Left lung (tissue), 10 donors: ENCODE data around the gene IMMP2L. TPM values are rescaled to one million over a fixed set of nuclear protein-coding genes. Genes with fewer than 3 reads are reported as not detected.
"Not testable (repeated sequence)": the region's sequence is repeated elsewhere in the genome, so short reads cannot be mapped to it uniquely, and the experiment has no call there.

Source experiments
- ATAC-seq: fragments of 200-7000 bp; cut with Tn5 transposase; one replicate; pipeline ENCODE4 v1.9.1; 2020; ENCODE audit warnings: moderate library complexity
- DNase-seq, 4 donors: peaks; one replicate each; pipeline ENCODE4 v3.0.0-alpha.2; 2013 to 2020
- H3K27ac ChIP-seq, 2 donors: fragments of 200-600 bp; sonication (generic) in 1 of 2; one replicate each; pipeline versions ENCODE4 v1.5.0 to v1.8.0; 2020 to 2021
- H3K27me3 ChIP-seq, 2 donors: fragments of 200-600 bp; sonication (generic) in 1 of 2; one replicate each; pipeline versions ENCODE4 v1.5.0 to v1.8.0; 2020 to 2021
- H3K36me3 ChIP-seq, 2 donors: fragments of 200-600 bp; sonication (generic) in 1 of 2; one replicate each; pipeline versions ENCODE4 v1.5.0 to v1.8.0; 2020 to 2021
- H3K4me1 ChIP-seq, 2 donors: fragments of 200-600 bp; one replicate each; pipeline ENCODE4 v1.8.0; 2021
- H3K4me3 ChIP-seq, 2 donors: fragments of 200-600 bp; sonication (generic) in 1 of 2; one replicate each; pipeline versions ENCODE4 v1.5.0 to v1.8.0; 2020 to 2021; ENCODE audit warnings: mild to moderate bottlenecking in 1 of 2
- H3K9me3 ChIP-seq, 2 donors: fragments of 200-600 bp; sonication (generic) in 1 of 2; one replicate each; pipeline versions ENCODE4 v1.5.0 to v1.8.0; 2020 to 2021
- intact Hi-C, 2 donors: fragments of 100-400 bp; cut with DNase I; formaldehyde crosslinking; loops; one replicate each; pipeline versions ENCODE4 v1.11.2 to v1.14.2; 2022
- polyA plus RNA-seq, 6 donors: library from polyadenylated mRNA; unstranded; fragments of 120-200 nt; gene quantifications; one replicate each; pipeline ENCODE4 v1.2.1, GENCODE V29; 2013; ENCODE audit not compliant: insufficient read length in 6 of 6
- total RNA-seq, 2 donors: library from RNA; stranded (reverse); fragmentation: NEBNext Ultra II Directional; extraction: Animal tissue kit (Norgen Biotek cat#: 25700); gene quantifications; one replicate each; pipeline ENCODE4 v1.2.1, GENCODE V29; 2021
- TF ChIP-seq, protein P1 (sequence below), 2 donors: fragments of 200-600 bp; sonication (generic) in 1 of 2; IDR thresholded peaks; one replicate each; pipeline versions ENCODE4 v1.5.0 to v1.8.0; 2021; ENCODE audit warnings: antibody characterized with exemption in 2 of 2
- donor health status: DM: no; HTN: yes; CAD: no.
- donor health status: DM: no; HTN: no; CAD: no.

Gene IMMP2L
- total and polyA plus RNA-seq, 8 donors: 10.3 to 30.1 (median 25.7) TPM

GRCh38 chr7:111274857-111275256 is 287.4 kb downstream of the IMMP2L start:
- ATAC-seq: no peak
- intact Hi-C loops: no loop called here
- Histone ChIP-seq H3K36me3 (no peaks in the 10 kb centered on the region), H3K9me3 (peaks cover 0 to 8% of the 10 kb centered on the region in 2 donors), H3K27me3 (no peaks in the 10 kb centered on the region), H3K4me3 (no peak overlapping the region), H3K27ac (no peak overlapping the region), H3K4me1 (no peaks in the 10 kb centered on the region)
- TF ChIP-seq, protein P1, sequence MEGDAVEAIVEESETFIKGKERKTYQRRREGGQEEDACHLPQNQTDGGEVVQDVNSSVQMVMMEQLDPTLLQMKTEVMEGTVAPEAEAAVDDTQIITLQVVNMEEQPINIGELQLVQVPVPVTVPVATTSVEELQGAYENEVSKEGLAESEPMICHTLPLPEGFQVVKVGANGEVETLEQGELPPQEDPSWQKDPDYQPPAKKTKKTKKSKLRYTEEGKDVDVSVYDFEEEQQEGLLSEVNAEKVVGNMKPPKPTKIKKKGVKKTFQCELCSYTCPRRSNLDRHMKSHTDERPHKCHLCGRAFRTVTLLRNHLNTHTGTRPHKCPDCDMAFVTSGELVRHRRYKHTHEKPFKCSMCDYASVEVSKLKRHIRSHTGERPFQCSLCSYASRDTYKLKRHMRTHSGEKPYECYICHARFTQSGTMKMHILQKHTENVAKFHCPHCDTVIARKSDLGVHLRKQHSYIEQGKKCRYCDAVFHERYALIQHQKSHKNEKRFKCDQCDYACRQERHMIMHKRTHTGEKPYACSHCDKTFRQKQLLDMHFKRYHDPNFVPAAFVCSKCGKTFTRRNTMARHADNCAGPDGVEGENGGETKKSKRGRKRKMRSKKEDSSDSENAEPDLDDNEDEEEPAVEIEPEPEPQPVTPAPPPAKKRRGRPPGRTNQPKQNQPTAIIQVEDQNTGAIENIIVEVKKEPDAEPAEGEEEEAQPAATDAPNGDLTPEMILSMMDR (IDR thresholded peaks at IDR 0.05): no peak
- DNase-seq: peak in 1 of 4 donors; percentile 29

- intact Hi-C loops: no loop called here
- DNase-seq (no peak), ATAC-seq (no peak)
- Histone ChIP-seq H3K27ac (no peak overlapping the region), H3K9me3 (peaks cover 0 to 8% of the 10 kb centered on the region in 2 donors), H3K4me1 (no peaks in the 10 kb centered on the region), H3K4me3 (no peak overlapping the region), H3K27me3 (no peaks in the 10 kb centered on the region), H3K36me3 (no peaks in the 10 kb centered on the region)
- TF ChIP-seq, protein P1 (IDR thresholded peaks at IDR 0.05): no peak
Measured at GRCh38 chr7:111272092-111272491, 290.2 kb downstream of the IMMP2L start.

GRCh38 chr7:111270794-111271193 is 291.5 kb downstream of the IMMP2L start:
- H3K27me3 ChIP-seq, H3K36me3 ChIP-seq, H3K4me1 ChIP-seq, H3K4me3 ChIP-seq, intact Hi-C loops, H3K27ac ChIP-seq, DNase-seq, ATAC-seq, H3K9me3 ChIP-seq: not testable (repeated sequence)

DNA sequence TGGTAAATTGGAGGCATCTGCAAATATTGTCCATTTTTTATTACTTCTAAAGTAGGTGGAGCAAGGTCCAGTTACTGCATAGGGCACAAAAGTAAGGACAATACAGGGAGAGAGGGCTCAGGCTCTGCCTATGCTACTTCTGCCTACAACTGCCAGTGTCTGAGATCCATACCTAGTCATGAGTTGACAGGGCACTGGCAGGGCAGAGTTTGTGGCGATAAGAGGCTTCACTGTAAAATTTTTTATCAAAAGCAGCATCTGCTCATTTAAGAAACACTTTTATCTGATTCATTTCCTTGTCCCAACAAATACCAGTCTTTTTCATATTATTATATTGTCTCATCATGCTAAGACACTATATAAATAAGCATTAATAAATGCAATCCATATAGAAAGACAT is 293.4 kb downstream of the IMMP2L start:
- Histone ChIP-seq H3K36me3 (no peaks in the 10 kb centered on the region), H3K27me3 (no peaks in the 10 kb centered on the region), H3K4me1 (peaks cover 0 to 2% of the 10 kb centered on the region in 2 donors), H3K27ac (no peak overlapping the region), H3K4me3 (no peak overlapping the region), H3K9me3 (peaks cover 0 to 8% of the 10 kb centered on the region in 2 donors)
- intact Hi-C loops: no loop called here
- DNase-seq (no peak), ATAC-seq (no peak)
- TF ChIP-seq, protein P1 (IDR thresholded peaks at IDR 0.05): no peak

DNA sequence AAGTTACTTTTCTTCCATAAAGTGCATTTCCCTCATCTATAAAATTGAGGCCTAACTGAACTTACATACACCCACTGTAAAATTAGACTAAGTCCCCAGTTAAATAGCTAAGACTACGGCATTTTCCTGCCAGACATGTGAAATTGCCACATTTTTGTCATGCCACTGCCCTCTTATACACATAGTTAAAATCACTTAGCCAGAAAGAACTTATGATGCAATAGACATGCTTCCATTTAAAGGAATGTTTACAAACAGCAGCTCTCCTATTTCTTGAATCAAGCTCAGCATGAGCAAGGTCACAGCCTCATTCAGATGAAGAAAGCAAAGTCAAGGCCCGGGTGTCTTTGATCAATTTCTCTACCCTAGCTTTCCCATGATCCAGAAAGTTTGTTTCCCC is 295.7 kb downstream of the IMMP2L start:
- ATAC-seq: peak; percentile 83
- intact Hi-C loops: no loop called here
- H3K27me3 ChIP-seq: no peaks in the 10 kb centered on the region
- no peak overlapping the region for H3K4me3 ChIP-seq
- H3K27ac ChIP-seq: peak overlapping the region in 1 of 2 donors; percentile 56
- H3K9me3 ChIP-seq: peaks cover 0 to 8% of the 10 kb centered on the region in 2 donors
- TF ChIP-seq, protein P1 (IDR thresholded peaks at IDR 0.05): no peak
- no peaks in the 10 kb centered on the region for H3K36me3 ChIP-seq
- H3K4me1 ChIP-seq: peaks cover 0 to 2% of the 10 kb centered on the region in 2 donors
- peak in 2 of 4 donors; percentile 54 to 61 for DNase-seq

GRCh38 chr7:111265394-111265793 is 296.9 kb downstream of the IMMP2L start:
- Histone ChIP-seq H3K27ac (no peak overlapping the region), H3K4me1 (peaks cover 0 to 2% of the 10 kb centered on the region in 2 donors), H3K36me3 (no peaks in the 10 kb centered on the region), H3K27me3 (no peaks in the 10 kb centered on the region), H3K9me3 (no peaks in the 10 kb centered on the region), H3K4me3 (no peak overlapping the region)
- no peak for ATAC-seq
- DNase-seq: no peak
- TF ChIP-seq, protein P1 (IDR thresholded peaks at IDR 0.05): no peak
- intact Hi-C loops: no loop called here
